GM21423 (cell line): Measurements from ENCODE around the gene SERPINA12.
"Not testable (repeated sequence)": the region's sequence is repeated elsewhere in the genome, so short reads cannot be mapped to it uniquely, and the experiment has no call there.

Experiments used
- ATAC-seq: cut with Tn5 transposase; IDR thresholded peaks from one replicate; pipeline ENCODE4 v1.9.1; 2021; ENCODE audit warnings: mild to moderate bottlenecking, moderate library complexity; ENCODE audit not compliant: unreplicated experiment

The SERPINA12 gene

GRCh38 chr14:94494085-94494484, 15.2 kb downstream of the SERPINA12 start:
- no peak for ATAC-seq

- no peak for ATAC-seq
These were observed 17.8 kb downstream of the SERPINA12 start for GRCh38 chr14:94491511-94491910.

GRCh38 chr14:94489336-94489735, 19.9 kb downstream of the SERPINA12 start:
- no peak for ATAC-seq

GRCh38 chr14:94486883-94487282, 22.4 kb downstream of the SERPINA12 start:
- ATAC-seq: no peak

DNA sequence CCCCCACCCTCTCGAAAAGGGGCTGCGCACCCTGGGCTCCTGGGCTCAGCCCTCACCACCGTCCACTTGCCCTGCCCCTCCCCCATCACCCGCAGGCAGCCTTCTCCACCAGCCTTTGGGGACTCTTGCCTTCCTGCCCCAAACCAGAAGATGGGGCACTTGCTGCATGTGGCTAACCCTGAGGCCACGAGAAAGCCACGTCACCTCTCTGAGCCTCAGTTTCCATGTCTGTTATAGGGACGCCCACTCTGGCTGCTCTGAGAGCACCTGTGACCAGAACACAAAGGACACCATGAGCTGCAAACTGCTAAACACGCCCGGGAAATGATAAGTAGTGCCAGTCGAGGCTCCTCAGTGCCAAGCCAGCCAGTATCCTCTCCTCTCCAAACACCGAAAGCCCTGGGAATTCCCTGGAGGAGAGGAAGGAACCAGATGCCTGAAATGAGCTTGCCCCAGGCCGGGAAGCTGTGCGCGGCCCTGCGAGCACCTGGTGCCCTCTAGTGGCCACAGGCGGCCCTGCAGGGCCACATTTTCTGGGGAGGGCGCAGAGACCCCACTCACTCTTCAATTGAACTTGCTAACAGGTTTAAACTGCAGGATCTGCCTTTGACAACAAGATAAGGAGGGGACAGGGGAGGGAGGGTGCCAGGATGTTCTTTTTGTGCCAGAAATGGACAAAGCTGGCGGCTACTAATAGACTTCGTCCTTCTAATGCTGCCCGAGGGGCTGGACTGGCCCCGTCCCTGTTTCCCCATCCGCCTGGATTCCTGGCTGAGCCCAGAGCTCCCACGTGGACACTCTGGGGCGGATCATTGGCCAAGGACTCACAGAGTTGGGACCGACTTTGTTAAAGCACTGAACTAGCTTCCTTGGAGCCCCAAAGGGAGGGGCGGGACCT, 23.1 kb downstream of the SERPINA12 start:
- ATAC-seq: peak; percentile 59

DNA sequence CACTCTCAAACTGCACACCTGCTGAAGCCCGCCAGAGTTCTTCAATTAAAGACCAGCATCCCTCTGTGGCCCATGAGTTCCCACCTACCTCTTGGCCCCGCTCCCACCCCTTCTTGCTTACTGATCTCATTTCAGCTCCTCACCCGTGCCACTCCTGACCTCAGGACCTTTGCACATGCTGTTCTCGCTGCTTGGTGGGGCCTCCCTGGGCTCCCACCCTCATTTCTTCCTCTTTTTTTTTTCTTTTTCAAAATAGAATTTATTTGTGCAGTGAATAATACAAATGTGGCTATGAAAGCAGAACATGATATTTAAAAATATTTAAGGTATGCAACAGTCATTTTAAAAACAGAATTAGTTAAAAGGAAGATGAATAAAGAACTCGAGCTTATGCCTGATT, 24.8 kb downstream of the SERPINA12 start:
- ATAC-seq: no peak

- no peak for ATAC-seq
These were observed 25.5 kb downstream of the SERPINA12 start for GRCh38 chr14:94483729-94484275.

DNA sequence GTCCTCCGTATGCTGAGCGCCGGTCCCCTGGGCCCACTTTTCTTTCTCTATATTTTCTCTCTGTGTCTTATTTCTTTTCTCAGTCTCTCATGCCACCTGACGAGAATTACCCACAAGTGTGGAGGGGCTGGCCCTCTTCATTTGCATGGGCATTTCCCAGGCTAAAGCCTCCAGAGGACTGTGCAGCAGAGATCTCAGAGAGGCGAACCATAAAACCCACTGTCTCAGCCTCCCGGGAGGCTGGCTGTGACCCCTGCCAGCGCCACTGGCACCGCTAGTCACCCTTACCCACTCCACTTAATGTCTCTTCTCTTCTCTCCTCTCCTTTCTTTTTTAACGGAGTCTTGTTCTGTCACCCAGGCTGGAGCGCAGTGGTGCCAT, 26.2 kb downstream of the SERPINA12 start:
- ATAC-seq: no peak

GRCh38 chr14:94482132-94483070, 26.9 kb downstream of the SERPINA12 start:
- ATAC-seq: not testable (repeated sequence)

DNA sequence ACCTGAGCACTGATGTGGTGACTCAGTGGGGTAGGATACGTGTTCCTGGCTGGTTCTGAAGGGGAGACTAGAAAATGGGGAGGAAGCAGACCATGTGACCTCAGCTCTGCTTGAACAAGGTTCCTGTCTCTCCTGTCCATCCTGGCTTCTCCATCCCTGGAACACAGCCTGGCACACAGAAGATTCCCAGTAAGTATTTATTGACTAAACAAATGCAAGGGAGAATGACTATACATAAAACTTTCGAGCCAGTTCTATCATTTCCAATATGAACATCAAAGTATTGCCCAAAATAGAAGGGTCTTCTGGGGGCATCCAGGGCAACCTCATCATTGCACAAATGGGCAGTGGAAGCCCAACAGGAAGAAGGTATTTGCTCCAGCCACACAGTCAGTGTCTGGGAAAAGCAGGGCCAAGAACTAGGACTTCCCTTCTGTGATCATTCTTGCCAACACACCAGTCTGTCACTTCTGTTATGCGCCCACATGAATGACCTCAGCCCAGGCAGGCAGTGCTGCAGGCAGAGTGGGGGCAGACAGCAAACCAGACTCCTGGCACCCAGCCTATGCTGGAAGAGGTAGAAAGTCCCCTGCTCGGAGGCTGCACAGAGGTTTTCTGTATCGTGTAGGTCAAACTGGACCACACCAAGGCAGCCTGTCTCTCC, 27.7 kb downstream of the SERPINA12 start:
- ATAC-seq: no peak

DNA sequence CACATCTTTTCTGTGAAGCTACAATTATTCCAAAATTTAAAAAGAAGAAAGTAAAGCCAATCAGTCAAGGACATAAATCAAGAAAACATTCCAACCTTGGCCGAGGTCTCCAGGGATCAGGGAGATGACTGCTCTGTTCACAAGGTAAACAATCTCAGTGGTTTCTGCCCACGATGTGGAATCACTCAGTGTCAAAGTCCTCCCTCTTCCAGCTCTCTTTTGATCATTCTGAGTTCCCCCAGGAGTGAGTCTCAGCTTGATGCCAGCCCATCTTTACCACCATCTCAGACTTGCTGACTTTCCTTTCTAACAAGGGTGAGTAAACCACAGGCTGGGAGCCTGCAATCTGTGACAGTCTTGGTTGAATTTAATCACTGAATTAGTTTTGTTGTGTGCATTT, 28.5 kb downstream of the SERPINA12 start:
- ATAC-seq: no peak

DNA sequence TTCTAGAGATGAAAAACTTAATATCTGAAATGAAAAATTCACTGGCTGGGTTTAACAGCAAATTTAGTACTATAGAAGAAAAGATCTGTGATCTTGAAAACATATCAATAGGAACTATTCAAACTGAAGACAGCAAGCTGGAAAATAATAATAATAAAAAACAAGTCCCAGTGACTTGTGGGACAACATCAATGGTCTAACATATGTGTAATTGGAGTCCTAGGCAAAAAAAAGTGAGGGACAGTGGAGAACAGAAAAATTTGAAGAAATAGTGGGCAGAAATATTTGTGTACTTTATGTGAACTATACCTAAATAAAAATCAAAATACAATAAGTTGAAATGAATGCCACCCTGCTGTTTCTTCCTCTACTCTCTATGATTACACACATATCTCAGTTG, 30.8 kb downstream of the SERPINA12 start:
- no peak for ATAC-seq

- no peak for ATAC-seq
These were observed 33.2 kb downstream of the SERPINA12 start, which contains the start of gene SERPINA9 for GRCh38 chr14:94476023-94476422. SERPINA9 (minus strand) TSS chr14:94476197; CDS start chr14:94469840, 6,357 bp downstream.

GRCh38 chr14:94474581-94475031, 34.7 kb downstream of the SERPINA12 start:
- ATAC-seq: no peak

GRCh38 chr14:94473666-94474410, 35.4 kb downstream of the SERPINA12 start:
- ATAC-seq: no peak

- ATAC-seq: no peak
These were observed 36.4 kb downstream of the SERPINA12 start for GRCh38 chr14:94472842-94473241.

DNA sequence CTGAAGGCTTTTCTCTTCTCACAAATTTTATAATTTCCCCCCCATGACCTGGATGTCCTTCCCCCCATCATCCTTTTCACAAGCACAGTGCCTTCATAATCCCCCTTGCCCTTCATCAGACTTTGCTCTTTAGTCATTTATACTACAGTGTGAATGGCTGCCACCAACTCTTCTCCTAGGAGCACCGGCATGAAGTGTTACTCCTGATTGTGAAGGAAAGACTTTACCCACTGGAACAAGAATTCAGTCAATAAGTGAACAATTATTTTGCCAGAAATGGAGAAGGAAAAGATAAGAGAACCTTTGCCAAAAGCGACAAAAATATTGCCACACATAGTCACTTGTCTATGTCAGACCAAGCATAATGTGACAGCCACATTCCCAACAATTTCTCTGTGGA, 38.2 kb downstream of the SERPINA12 start:
- ATAC-seq: no peak

- no peak for ATAC-seq
These were observed 39.0 kb downstream of the SERPINA12 start for GRCh38 chr14:94470311-94470710.

DNA sequence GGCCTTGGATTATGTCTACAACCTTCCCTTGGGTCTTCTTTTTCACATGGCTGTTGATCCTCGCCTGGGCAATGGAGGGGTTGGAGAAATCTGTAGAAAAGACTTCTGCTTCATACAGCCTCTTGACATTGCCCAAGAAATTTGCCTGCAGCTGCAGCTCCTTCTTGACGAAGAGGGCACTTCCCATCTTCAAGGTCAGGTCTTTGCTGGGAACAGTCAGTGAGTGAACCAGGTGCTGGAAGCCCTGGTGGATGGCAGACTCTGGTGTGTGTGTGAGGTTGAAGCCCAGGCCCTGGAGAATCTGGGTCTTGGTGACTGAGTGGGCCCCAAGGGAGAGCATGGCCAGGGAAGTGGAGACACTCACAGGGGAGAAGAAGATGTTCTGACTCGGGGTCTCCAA, 40.0 kb downstream of the SERPINA12 start:
- no peak for ATAC-seq
